Astrocyte (in vitro differentiated cells and primary cell): Measurements from ENCODE around the gene KCNH6.

ENCODE experiments used
- EZH2 ChIP-seq: IDR thresholded peaks from 2 replicates; pipeline ENCODE4 v1.6.1; 2012; ENCODE audit warnings: mild to moderate bottlenecking, low read length, inconsistent platforms; ENCODE audit not compliant: insufficient read depth
- TF ChIP-seq, protein P1 (sequence below): IDR thresholded peaks from 2 replicates; pipeline ENCODE4 v1.5.1; 2011; ENCODE audit warnings: low read depth, mild to moderate bottlenecking, inconsistent platforms, low read length, moderate library complexity; ENCODE audit not compliant: insufficient read depth

DNA sequence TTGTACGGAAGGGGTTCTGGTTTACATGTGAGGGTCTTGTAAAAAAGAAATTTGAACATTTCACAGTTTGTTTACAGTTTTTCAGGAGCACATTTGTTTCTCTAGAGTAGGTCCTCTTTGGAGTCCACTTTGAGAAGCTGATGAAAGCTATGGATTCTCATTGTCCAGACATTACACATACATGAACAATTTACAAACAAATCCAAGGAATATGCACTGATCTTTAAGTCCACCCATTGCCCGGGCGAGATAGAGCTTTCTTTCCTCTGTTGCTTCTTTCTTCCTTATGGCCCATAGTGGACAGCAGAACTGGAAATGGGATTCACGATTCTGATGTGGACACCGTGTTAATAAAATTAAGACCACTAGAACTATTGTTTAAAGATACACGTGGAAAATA is 29.1 kb downstream of the KCNH6 start:
- TF ChIP-seq, protein P1, sequence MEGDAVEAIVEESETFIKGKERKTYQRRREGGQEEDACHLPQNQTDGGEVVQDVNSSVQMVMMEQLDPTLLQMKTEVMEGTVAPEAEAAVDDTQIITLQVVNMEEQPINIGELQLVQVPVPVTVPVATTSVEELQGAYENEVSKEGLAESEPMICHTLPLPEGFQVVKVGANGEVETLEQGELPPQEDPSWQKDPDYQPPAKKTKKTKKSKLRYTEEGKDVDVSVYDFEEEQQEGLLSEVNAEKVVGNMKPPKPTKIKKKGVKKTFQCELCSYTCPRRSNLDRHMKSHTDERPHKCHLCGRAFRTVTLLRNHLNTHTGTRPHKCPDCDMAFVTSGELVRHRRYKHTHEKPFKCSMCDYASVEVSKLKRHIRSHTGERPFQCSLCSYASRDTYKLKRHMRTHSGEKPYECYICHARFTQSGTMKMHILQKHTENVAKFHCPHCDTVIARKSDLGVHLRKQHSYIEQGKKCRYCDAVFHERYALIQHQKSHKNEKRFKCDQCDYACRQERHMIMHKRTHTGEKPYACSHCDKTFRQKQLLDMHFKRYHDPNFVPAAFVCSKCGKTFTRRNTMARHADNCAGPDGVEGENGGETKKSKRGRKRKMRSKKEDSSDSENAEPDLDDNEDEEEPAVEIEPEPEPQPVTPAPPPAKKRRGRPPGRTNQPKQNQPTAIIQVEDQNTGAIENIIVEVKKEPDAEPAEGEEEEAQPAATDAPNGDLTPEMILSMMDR: no peak
- TF ChIP-seq EZH2: no peak
